ENCODE results near the gene TMEM215. TPM values are rescaled to one million over a fixed set of nuclear protein-coding genes. Genes with fewer than 3 reads are reported as not detected.

The TMEM215 gene
- total and polyA plus RNA-seq, 2 experiments from 2014 or later, result 0.79 to 1.2 TPM

DNA sequence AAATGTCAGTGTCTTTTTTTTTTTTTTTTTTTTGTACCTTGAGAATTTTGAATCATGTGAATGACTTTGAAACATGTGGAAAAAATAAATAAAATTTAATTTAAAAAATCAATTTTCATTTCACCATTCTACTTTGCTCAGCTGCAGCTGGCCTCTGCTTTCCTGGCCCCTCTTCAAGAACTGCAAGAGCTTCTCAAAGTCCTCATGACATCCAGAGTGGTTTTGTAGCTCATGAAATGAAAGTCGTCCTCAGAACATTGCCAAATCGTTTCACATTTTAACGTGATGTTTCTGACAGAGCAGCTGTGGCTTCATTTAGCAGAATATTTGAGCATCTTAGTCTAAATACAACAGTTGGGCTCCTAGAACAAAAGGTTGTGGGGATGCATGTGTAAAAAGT lies 47.9 kb upstream of the TMEM215 start (continued):
- TF ChIP-seq, protein P1, sequence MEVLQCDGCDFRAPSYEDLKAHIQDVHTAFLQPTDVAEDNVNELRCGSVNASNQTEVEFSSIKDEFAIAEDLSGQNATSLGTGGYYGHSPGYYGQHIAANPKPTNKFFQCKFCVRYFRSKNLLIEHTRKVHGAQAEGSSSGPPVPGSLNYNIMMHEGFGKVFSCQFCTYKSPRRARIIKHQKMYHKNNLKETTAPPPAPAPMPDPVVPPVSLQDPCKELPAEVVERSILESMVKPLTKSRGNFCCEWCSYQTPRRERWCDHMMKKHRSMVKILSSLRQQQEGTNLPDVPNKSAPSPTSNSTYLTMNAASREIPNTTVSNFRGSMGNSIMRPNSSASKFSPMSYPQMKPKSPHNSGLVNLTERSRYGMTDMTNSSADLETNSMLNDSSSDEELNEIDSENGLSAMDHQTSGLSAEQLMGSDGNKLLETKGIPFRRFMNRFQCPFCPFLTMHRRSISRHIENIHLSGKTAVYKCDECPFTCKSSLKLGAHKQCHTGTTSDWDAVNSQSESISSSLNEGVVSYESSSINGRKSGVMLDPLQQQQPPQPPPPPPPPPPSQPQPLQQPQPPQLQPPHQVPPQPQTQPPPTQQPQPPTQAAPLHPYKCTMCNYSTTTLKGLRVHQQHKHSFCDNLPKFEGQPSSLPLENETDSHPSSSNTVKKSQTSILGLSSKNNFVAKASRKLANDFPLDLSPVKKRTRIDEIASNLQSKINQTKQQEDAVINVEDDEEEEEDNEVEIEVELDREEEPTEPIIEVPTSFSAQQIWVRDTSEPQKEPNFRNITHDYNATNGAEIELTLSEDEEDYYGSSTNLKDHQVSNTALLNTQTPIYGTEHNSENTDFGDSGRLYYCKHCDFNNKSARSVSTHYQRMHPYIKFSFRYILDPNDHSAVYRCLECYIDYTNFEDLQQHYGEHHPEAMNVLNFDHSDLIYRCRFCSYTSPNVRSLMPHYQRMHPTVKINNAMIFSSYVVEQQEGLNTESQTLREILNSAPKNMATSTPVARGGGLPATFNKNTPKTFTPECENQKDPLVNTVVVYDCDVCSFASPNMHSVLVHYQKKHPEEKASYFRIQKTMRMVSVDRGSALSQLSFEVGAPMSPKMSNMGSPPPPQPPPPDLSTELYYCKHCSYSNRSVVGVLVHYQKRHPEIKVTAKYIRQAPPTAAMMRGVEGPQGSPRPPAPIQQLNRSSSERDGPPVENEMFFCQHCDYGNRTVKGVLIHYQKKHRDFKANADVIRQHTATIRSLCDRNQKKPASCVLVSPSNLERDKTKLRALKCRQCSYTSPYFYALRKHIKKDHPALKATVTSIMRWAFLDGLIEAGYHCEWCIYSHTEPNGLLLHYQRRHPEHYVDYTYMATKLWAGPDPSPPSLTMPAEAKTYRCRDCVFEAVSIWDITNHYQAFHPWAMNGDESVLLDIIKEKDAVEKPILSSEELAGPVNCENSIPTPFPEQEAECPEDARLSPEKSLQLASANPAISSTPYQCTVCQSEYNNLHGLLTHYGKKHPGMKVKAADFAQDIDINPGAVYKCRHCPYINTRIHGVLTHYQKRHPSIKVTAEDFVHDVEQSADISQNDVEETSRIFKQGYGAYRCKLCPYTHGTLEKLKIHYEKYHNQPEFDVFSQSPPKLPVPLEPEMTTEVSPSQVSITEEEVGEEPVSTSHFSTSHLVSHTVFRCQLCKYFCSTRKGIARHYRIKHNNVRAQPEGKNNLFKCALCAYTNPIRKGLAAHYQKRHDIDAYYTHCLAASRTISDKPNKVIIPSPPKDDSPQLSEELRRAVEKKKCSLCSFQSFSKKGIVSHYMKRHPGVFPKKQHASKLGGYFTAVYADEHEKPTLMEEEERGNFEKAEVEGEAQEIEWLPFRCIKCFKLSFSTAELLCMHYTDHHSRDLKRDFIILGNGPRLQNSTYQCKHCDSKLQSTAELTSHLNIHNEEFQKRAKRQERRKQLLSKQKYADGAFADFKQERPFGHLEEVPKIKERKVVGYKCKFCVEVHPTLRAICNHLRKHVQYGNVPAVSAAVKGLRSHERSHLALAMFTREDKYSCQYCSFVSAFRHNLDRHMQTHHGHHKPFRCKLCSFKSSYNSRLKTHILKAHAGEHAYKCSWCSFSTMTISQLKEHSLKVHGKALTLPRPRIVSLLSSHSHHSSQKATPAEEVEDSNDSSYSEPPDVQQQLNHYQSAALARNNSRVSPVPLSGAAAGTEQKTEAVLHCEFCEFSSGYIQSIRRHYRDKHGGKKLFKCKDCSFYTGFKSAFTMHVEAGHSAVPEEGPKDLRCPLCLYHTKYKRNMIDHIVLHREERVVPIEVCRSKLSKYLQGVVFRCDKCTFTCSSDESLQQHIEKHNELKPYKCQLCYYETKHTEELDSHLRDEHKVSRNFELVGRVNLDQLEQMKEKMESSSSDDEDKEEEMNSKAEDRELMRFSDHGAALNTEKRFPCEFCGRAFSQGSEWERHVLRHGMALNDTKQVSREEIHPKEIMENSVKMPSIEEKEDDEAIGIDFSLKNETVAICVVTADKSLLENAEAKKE (CRISPR knock-in tag; IDR thresholded peaks at IDR 0.05), result no peak
- no peak for TF ChIP-seq ZNF114 (CRISPR knock-in tag; IDR thresholded peaks at IDR 0.05)
- no peak for TF ChIP-seq STAT1 (IDR thresholded peaks at IDR 0.05; ENCODE audit: unreplicated experiment)
- TF ChIP-seq POLR2AphosphoS5 (IDR thresholded peaks at IDR 0.05; ENCODE audit: low read depth), result no peak

DNA sequence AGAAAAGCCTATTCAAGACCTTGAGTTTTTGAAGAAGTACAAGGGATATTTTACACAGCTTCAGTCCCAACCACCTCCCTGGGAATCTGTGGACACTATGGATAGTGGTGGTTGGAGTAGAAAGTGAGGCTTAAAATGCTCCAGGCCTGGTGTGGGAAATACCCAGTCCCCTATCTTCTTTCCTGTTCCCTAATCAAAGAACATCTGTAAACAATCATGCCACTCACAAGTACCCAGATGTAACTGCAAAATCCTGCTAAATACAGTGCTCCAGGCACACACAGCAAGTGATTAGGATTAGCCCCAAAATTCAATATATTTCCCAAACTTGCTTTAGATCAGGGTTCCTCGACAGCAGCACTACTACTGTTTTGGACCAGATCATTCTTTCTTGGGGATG lies 46.0 kb upstream of the TMEM215 start:
- Histone ChIP-seq H3K9me2 (ENCODE audit: insufficient read depth) (peaks cover 4% of the 10 kb centered on the region), H2AFZ (no peak overlapping the region), H3K4me2 (no peak overlapping the region), H3K4me3 (no peak overlapping the region), H3K4me1 (ENCODE audit: insufficient read depth) (no peaks in the 10 kb centered on the region), H3K36me3 (ENCODE audit: insufficient read depth) (no peaks in the 10 kb centered on the region), H3K79me2 (replicated peaks; ENCODE audit: insufficient read depth) (no peaks in the 10 kb centered on the region), H3K27ac (ENCODE audit: low read depth) (no peak overlapping the region), H4K20me1 (replicated peaks; ENCODE audit: insufficient read depth) (no peaks in the 10 kb centered on the region), H3F3A (replicated peaks; ENCODE audit: low read depth) (no peaks in the 10 kb centered on the region), H3K27me3 (ENCODE audit: insufficient read depth) (no peaks in the 10 kb centered on the region)
- H3K4me1 Mint-ChIP-seq, result peaks cover 8% of the 10 kb centered on the region; the same call in 2 of the 3 replicates
- ATAC-seq (no peak), DNase-seq (ENCODE audit: low spot score) (no peak)
- H3K4me3 Mint-ChIP-seq, result no peak overlapping the region
- peaks cover 3% of the 10 kb centered on the region; the same call in 1 of the 3 replicates for H3K9me3 Mint-ChIP-seq
- H3K27me3 Mint-ChIP-seq (ENCODE audit: insufficient read depth, low read depth, poor library complexity), result peaks cover 1% of the 10 kb centered on the region
- H3K36me3 Mint-ChIP-seq (ENCODE audit: low read depth), result no peaks in the 10 kb centered on the region
- no peak overlapping the region for H3K27ac Mint-ChIP-seq
- no peak for TF ChIP-seq STAT1 (IDR thresholded peaks at IDR 0.05; ENCODE audit: unreplicated experiment)
- TF ChIP-seq ZNF331 (CRISPR knock-in tag; IDR thresholded peaks at IDR 0.05; ENCODE audit: low read depth), result no peak
- TF ChIP-seq NANOG (IDR thresholded peaks at IDR 0.05; ENCODE audit: borderline replicate concordance), result no peak
- TF ChIP-seq, protein P2, sequence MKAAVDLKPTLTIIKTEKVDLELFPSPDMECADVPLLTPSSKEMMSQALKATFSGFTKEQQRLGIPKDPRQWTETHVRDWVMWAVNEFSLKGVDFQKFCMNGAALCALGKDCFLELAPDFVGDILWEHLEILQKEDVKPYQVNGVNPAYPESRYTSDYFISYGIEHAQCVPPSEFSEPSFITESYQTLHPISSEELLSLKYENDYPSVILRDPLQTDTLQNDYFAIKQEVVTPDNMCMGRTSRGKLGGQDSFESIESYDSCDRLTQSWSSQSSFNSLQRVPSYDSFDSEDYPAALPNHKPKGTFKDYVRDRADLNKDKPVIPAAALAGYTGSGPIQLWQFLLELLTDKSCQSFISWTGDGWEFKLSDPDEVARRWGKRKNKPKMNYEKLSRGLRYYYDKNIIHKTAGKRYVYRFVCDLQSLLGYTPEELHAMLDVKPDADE (IDR thresholded peaks at IDR 0.05), result no peak
- TF ChIP-seq ZNF114 (CRISPR knock-in tag; IDR thresholded peaks at IDR 0.05), result no peak
- TF ChIP-seq, protein P3, sequence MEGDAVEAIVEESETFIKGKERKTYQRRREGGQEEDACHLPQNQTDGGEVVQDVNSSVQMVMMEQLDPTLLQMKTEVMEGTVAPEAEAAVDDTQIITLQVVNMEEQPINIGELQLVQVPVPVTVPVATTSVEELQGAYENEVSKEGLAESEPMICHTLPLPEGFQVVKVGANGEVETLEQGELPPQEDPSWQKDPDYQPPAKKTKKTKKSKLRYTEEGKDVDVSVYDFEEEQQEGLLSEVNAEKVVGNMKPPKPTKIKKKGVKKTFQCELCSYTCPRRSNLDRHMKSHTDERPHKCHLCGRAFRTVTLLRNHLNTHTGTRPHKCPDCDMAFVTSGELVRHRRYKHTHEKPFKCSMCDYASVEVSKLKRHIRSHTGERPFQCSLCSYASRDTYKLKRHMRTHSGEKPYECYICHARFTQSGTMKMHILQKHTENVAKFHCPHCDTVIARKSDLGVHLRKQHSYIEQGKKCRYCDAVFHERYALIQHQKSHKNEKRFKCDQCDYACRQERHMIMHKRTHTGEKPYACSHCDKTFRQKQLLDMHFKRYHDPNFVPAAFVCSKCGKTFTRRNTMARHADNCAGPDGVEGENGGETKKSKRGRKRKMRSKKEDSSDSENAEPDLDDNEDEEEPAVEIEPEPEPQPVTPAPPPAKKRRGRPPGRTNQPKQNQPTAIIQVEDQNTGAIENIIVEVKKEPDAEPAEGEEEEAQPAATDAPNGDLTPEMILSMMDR (conservative IDR thresholded peaks at IDR 0.05; ENCODE audit: low read depth in 2 of 2), result no peak
- TF ChIP-seq POLR2AphosphoS5 (IDR thresholded peaks at IDR 0.05; ENCODE audit: low read depth), result no peak
- no peak for TF ChIP-seq EZH2phosphoT487 (IDR thresholded peaks at IDR 0.05; ENCODE audit: unreplicated experiment)
- no peak for TF ChIP-seq EZH2 (IDR thresholded peaks at IDR 0.05; ENCODE audit: low read depth, unreplicated experiment)
- TF ChIP-seq JUNB (IDR thresholded peaks at IDR 0.05; ENCODE audit: unreplicated experiment), result no peak
- no peak for TF ChIP-seq CREB1 (CRISPR knock-in tag; IDR thresholded peaks at IDR 0.05; ENCODE audit: low read depth)

All from GM23338 (cell line).